Ureter (tissue), 1 donor: ENCODE measurements around the gene DIP2C. TPM values are rescaled to one million over a fixed set of nuclear protein-coding genes. Genes with fewer than 3 reads are reported as not detected.

ENCODE experiments used
- DNase-seq: peaks from one replicate; pipeline ENCODE4 v3.0.0-alpha.2; 2020; ENCODE audit warnings: low spot score
- total RNA-seq: library from RNA; stranded (reverse); gene quantifications from one replicate; pipeline ENCODE4 v1.2.4, GENCODE V29; 2023
- donor health status: DM: yes; HTN: yes; CAD: no.

Gene DIP2C
- total RNA-seq, 1 donor from 2014 or later = 26.8 TPM

GRCh38 chr10:676178-676577, 13.3 kb downstream of the DIP2C start:
- no peak for DNase-seq

GRCh38 chr10:675532-675931, 13.9 kb downstream of the DIP2C start:
- no peak for DNase-seq

- DNase-seq = no peak
Measured at GRCh38 chr10:673492-673891, 16.0 kb downstream of the DIP2C start.

GRCh38 chr10:672992-673391, 16.5 kb downstream of the DIP2C start:
- no peak for DNase-seq

- DNase-seq = peak; percentile 27
Measured at GRCh38 chr10:672203-672602, 17.3 kb downstream of the DIP2C start.

- DNase-seq = no peak
Measured at GRCh38 chr10:670990-671389, 18.5 kb downstream of the DIP2C start.

- no peak for DNase-seq
Measured at GRCh38 chr10:670038-670437, 19.4 kb downstream of the DIP2C start.

- peak; percentile 29 for DNase-seq
Measured at GRCh38 chr10:668786-669485, 20.5 kb downstream of the DIP2C start.

- DNase-seq = no peak
Measured at GRCh38 chr10:667602-668143, 21.8 kb downstream of the DIP2C start.

- no peak for DNase-seq
Measured at GRCh38 chr10:667096-667495, 22.4 kb downstream of the DIP2C start.

GRCh38 chr10:666237-667012, 23.0 kb downstream of the DIP2C start:
- DNase-seq = no peak

- no peak for DNase-seq
Measured at GRCh38 chr10:665579-666091, 23.8 kb downstream of the DIP2C start.

GRCh38 chr10:664893-665292, 24.6 kb downstream of the DIP2C start:
- DNase-seq = no peak

- DNase-seq = no peak
Measured at GRCh38 chr10:664301-664700, 25.2 kb downstream of the DIP2C start.

- no peak for DNase-seq
Measured at GRCh38 chr10:663831-664251, 25.6 kb downstream of the DIP2C start.

- no peak for DNase-seq
Measured at GRCh38 chr10:663466-663751, 26.1 kb downstream of the DIP2C start.

- no peak for DNase-seq
Measured at GRCh38 chr10:662686-663465, 26.6 kb downstream of the DIP2C start.

- DNase-seq = no peak
Measured at GRCh38 chr10:662223-662605, 27.3 kb downstream of the DIP2C start.

- no peak for DNase-seq
Measured at GRCh38 chr10:661597-662222, 27.8 kb downstream of the DIP2C start.

- no peak for DNase-seq
Measured at GRCh38 chr10:660970-661596, 28.4 kb downstream of the DIP2C start.

- DNase-seq = no peak
Measured at GRCh38 chr10:660413-660969, 29.0 kb downstream of the DIP2C start.
